HepG2 (cell line): Measurements from ENCODE around the gene BEST2. TPM values are rescaled to one million over a fixed set of nuclear protein-coding genes. Genes with fewer than 3 reads are reported as not detected.

Source experiments
- BORCS8-MEF2B ChIP-seq: sonication (generic); formaldehyde crosslinking; IDR thresholded peaks from 2 replicates; pipeline ENCODE4 v1.8.0; 2022; ENCODE audit warnings: mild to moderate bottlenecking, missing genetic modification reagents
- FOXO4 ChIP-seq: sonication (generic); formaldehyde crosslinking; conservative IDR thresholded peaks from 2 replicates; pipeline ENCODE4 v1.8.1; 2023; ENCODE audit warnings: missing genetic modification reagents
- HMGA1 ChIP-seq: sonication (generic); formaldehyde crosslinking; conservative IDR thresholded peaks from 2 replicates; pipeline ENCODE4 v1.4.0; 2020; ENCODE audit warnings: missing genetic modification reagents
- HNF4A ChIP-seq: sonication (generic); formaldehyde crosslinking; IDR thresholded peaks from 2 replicates; pipeline ENCODE4 v1.4.0; 2020; ENCODE audit warnings: missing genetic modification reagents
- IRX3 ChIP-seq: sonication (generic); formaldehyde crosslinking; IDR thresholded peaks from 2 replicates; pipeline ENCODE4 v1.8.1; 2023; ENCODE audit warnings: mild to moderate bottlenecking, low read depth, missing genetic modification reagents, borderline replicate concordance
- ISX ChIP-seq: sonication (generic); formaldehyde crosslinking; conservative IDR thresholded peaks from 2 replicates; pipeline ENCODE4 v1.5.0; 2020; ENCODE audit warnings: missing genetic modification reagents
- KDM5A ChIP-seq: fragments of 200-600 bp; sonication (generic); IDR thresholded peaks from 2 replicates; pipeline ENCODE4 v1.7.0; 2018; ENCODE audit warnings: antibody characterized with exemption, mild to moderate bottlenecking, low read length, borderline replicate concordance
- MAX ChIP-seq: IDR thresholded peaks from 2 replicates; pipeline ENCODE4 v1.6.1; 2012; ENCODE audit warnings: inconsistent platforms
- MBD4 ChIP-seq: IDR thresholded peaks from 2 replicates; pipeline ENCODE4 v1.6.1; 2012; ENCODE audit warnings: low read length, inconsistent platforms, borderline replicate concordance
- THAP11 ChIP-seq: IDR thresholded peaks from 2 replicates; pipeline ENCODE4 v1.6.1; 2016; ENCODE audit warnings: missing biosample characterization, missing genetic modification reagents
- YY1 ChIP-seq: IDR thresholded peaks from 2 replicates; pipeline ENCODE4 v1.6.1; 2011; ENCODE audit warnings: low read length, low read depth, moderate library complexity, mild to moderate bottlenecking; ENCODE audit not compliant: insufficient read depth, insufficient replicate concordance
- ZBTB2 ChIP-seq: sonication (generic); formaldehyde crosslinking; IDR thresholded peaks from 2 replicates; pipeline ENCODE4 v1.8.0; 2022; ENCODE audit warnings: low read depth, missing genetic modification reagents
- ZMAT3 ChIP-seq: sonication (generic); formaldehyde crosslinking; conservative IDR thresholded peaks from 2 replicates; pipeline ENCODE4 v1.7.0; 2021; ENCODE audit warnings: missing genetic modification reagents
- ZNF24 ChIP-seq: fragments of 450-650 bp; IDR thresholded peaks from 2 replicates; pipeline ENCODE4 v1.6.1; 2017; ENCODE audit warnings: antibody characterized with exemption, mild to moderate bottlenecking
- ZNF431 ChIP-seq: sonication (generic); formaldehyde crosslinking; IDR thresholded peaks from 2 replicates; pipeline ENCODE4 v1.9.0; 2022; ENCODE audit warnings: missing genetic modification reagents, low read depth, mild to moderate bottlenecking, borderline replicate concordance
- ZNF468 ChIP-seq: sonication (generic); formaldehyde crosslinking; IDR thresholded peaks from 2 replicates; pipeline ENCODE4 v1.8.0; 2022; ENCODE audit warnings: mild to moderate bottlenecking, moderate library complexity, missing genetic modification reagents
- ZNF501 ChIP-seq: sonication (generic); formaldehyde crosslinking; IDR thresholded peaks from 2 replicates; pipeline ENCODE4 v1.5.1; 2020; ENCODE audit warnings: mild to moderate bottlenecking, moderate library complexity, missing genetic modification reagents
- ZNF660 ChIP-seq: sonication (generic); formaldehyde crosslinking; IDR thresholded peaks from 2 replicates; pipeline ENCODE4 v1.5.1; 2020; ENCODE audit warnings: mild to moderate bottlenecking, low read depth, missing genetic modification reagents, borderline replicate concordance
- ZNF724P ChIP-seq: sonication (generic); formaldehyde crosslinking; IDR thresholded peaks from 2 replicates; pipeline ENCODE4 v1.8.0; 2022; ENCODE audit warnings: missing genetic modification reagents, borderline replicate concordance
- ZNF747 ChIP-seq: sonication (generic); formaldehyde crosslinking; IDR thresholded peaks from 2 replicates; pipeline ENCODE4 v1.8.1; 2023; ENCODE audit warnings: missing genetic modification reagents, mild to moderate bottlenecking, borderline replicate concordance
- ZNF766 ChIP-seq: sonication (generic); formaldehyde crosslinking; IDR thresholded peaks from 2 replicates; pipeline ENCODE4 v1.5.0; 2020; ENCODE audit warnings: missing genetic modification reagents, borderline replicate concordance
- ZNF788 ChIP-seq: sonication (generic); formaldehyde crosslinking; IDR thresholded peaks from 2 replicates; pipeline ENCODE4 v1.5.0; 2020; ENCODE audit warnings: mild to moderate bottlenecking, missing genetic modification reagents, borderline replicate concordance
- ZNF790 ChIP-seq: sonication (generic); formaldehyde crosslinking; IDR thresholded peaks from 2 replicates; pipeline ENCODE4 v1.8.0; 2022; ENCODE audit warnings: missing genetic modification reagents, mild to moderate bottlenecking, borderline replicate concordance
- polyA plus RNA-seq, 8 experiments: library from polyadenylated mRNA; depleted of rRNA in 3 of 8; stranded (reverse) in 7 of 8; unstranded in 1 of 8; fragments of >200 nt; fragmentation: Illumina TruSeq in 4 of 8; extraction: Trizol in 4 of 8; gene quantifications; 2 replicates each; pipeline versions ENCODE4 v1.2.1 to v1.2.3, GENCODE V29; 2011 to 2016; ENCODE audit warnings: low read depth in 4 of 8, missing spikeins in 1 of 8, mixed read lengths in 1 of 8; ENCODE audit not compliant: insufficient read depth in 1 of 8
- total RNA-seq, 5 experiments: library from RNA; depleted of rRNA; stranded (reverse); fragments of >200 nt; fragmentation: Illumina TruSeq; extraction: Trizol; gene quantifications; 2 replicates each; pipeline ENCODE4 v1.2.3, GENCODE V29; 2016; ENCODE audit warnings: low read depth in 1 of 5
- TF ChIP-seq, protein P1 (sequence below): fragments of 450-650 bp; IDR thresholded peaks from 2 replicates; pipeline ENCODE4 v1.6.1; 2016
- TF ChIP-seq, protein P2 (sequence below): sonication (generic); formaldehyde crosslinking; IDR thresholded peaks from 2 replicates; pipeline ENCODE4 v1.5.0; 2020; ENCODE audit warnings: mild to moderate bottlenecking, missing genetic modification reagents

The BEST2 gene
- total and polyA plus RNA-seq, 2 of the 13 experiments (the other 11 are each of a cell fraction or from before 2014, with no cell fraction given), result not detected

GRCh38 chr19:12766051-12766521, 14.5 kb downstream of the BEST2 start (continued):
- TF ChIP-seq, protein P1, sequence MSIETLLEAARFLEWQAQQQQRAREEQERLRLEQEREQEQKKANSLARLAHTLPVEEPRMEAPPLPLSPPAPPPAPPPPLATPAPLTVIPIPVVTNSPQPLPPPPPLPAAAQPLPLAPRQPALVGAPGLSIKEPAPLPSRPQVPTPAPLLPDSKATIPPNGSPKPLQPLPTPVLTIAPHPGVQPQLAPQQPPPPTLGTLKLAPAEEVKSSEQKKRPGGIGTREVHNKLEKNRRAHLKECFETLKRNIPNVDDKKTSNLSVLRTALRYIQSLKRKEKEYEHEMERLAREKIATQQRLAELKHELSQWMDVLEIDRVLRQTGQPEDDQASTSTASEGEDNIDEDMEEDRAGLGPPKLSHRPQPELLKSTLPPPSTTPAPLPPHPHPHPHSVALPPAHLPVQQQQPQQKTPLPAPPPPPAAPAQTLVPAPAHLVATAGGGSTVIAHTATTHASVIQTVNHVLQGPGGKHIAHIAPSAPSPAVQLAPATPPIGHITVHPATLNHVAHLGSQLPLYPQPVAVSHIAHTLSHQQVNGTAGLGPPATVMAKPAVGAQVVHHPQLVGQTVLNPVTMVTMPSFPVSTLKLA, result no peak
- TF ChIP-seq HNF4A (CRISPR knock-in tag) (no peak), FOXO4 (no peak), MBD4 (no peak), ZBTB2 (no peak), ZNF660 (CRISPR knock-in tag) (no peak), ZNF790 (CRISPR knock-in tag) (no peak), YY1 (peak; percentile 73), BORCS8-MEF2B (CRISPR knock-in tag) (0 out of 2 replicates have a peak, but pooled peaks have one; percentile 20), ZNF468 (CRISPR knock-in tag) (no peak), MAX (peak; percentile 35; the same call in 1 of the 2 replicates), ZNF24 (no peak), ZNF766 (CRISPR knock-in tag) (no peak), ZNF501 (CRISPR knock-in tag) (0 out of 2 replicates have a peak, but pooled peaks have one; percentile 44), ZNF431 (CRISPR knock-in tag) (no peak), HMGA1 (CRISPR knock-in tag) (no peak), ISX (CRISPR knock-in tag) (no peak), ZMAT3 (no peak), ZNF788 (CRISPR knock-in tag) (peak; percentile 89), ZNF747 (CRISPR knock-in tag) (peak; percentile 78; the same call in 1 of the 2 replicates), KDM5A (no peak), THAP11 (CRISPR knock-in tag) (peak; percentile 63; the same call in 1 of the 2 replicates), IRX3 (CRISPR knock-in tag) (no peak), ZNF724P (CRISPR knock-in tag) (no peak)
- TF ChIP-seq, protein P2, sequence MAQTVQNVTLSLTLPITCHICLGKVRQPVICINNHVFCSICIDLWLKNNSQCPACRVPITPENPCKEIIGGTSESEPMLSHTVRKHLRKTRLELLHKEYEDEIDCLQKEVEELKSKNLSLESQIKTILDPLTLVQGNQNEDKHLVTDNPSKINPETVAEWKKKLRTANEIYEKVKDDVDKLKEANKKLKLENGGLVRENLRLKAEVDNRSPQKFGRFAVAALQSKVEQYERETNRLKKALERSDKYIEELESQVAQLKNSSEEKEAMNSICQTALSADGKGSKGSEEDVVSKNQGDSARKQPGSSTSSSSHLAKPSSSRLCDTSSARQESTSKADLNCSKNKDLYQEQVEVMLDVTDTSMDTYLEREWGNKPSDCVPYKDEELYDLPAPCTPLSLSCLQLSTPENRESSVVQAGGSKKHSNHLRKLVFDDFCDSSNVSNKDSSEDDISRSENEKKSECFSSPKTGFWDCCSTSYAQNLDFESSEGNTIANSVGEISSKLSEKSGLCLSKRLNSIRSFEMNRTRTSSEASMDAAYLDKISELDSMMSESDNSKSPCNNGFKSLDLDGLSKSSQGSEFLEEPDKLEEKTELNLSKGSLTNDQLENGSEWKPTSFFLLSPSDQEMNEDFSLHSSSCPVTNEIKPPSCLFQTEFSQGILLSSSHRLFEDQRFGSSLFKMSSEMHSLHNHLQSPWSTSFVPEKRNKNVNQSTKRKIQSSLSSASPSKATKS (CRISPR knock-in tag), result no peak
